ENCODE results near the gene FRMD7. TPM values are rescaled to one million over a fixed set of nuclear protein-coding genes. Genes with fewer than 3 reads are reported as not detected.
"Not testable (repeated sequence)": the region's sequence is repeated elsewhere in the genome, so short reads cannot be mapped to it uniquely, and the experiment has no call there.

FRMD7 gene, protein sequence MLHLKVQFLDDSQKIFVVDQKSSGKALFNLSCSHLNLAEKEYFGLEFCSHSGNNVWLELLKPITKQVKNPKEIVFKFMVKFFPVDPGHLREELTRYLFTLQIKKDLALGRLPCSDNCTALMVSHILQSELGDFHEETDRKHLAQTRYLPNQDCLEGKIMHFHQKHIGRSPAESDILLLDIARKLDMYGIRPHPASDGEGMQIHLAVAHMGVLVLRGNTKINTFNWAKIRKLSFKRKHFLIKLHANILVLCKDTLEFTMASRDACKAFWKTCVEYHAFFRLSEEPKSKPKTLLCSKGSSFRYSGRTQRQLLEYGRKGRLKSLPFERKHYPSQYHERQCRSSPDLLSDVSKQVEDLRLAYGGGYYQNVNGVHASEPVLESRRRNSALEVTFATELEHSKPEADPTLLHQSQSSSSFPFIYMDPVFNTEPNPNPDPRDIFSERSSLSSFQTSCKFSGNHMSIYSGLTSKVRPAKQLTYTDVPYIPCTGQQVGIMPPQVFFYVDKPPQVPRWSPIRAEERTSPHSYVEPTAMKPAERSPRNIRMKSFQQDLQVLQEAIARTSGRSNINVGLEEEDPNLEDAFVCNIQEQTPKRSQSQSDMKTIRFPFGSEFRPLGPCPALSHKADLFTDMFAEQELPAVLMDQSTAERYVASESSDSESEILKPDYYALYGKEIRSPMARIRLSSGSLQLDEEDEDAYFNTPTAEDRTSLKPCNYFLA
- total RNA-seq: not detected in 2 replicates

DNA sequence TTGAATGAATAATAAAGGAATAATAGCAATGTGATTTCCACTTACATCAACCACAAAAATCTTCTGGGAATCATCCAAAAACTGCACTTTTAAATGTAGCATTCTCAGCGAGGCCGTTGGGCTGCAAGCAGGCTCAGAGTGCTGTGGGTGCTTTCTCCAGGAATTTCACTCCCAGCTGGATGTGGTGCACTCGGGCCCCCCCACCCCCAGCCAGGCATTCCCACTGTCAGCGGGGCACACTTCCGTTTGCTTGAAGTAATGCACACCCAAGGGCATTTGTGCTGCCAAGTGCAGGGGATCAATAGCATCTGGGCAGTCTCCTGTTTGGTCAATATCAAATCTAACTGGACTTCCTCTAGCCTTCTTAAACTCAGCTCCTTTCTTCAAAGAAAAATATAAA lies at the start of gene FRMD7:
TSS of gene FRMD7 (minus strand) at position 278 of the 400 bp plus-strand sequence. CDS start at position 102, 176 bp downstream.
- intact Hi-C loops (cut with micrococcal nuclease): no loop called here

DNA sequence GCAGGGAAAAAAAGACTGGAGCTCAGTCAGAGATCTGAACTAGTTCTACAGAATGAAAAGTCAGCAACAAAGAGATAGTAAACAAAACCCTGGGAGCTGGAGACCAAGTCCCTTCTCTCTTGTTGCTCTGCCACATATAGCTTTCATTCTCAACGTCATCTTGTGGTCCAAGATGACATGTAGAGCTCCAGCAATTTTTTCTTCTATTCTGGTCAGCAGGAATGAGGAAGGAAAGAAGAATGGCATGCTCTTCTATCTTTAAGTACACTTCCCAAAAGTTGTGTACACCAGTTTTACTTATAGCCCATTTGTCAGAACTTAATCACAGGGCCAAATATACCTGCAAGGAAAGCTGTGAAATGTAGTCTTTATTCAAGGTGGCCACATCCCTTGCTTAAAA lies 45.8 kb upstream of the FRMD7 start:
- intact Hi-C loops (cut with micrococcal nuclease): no loop called here

DNA sequence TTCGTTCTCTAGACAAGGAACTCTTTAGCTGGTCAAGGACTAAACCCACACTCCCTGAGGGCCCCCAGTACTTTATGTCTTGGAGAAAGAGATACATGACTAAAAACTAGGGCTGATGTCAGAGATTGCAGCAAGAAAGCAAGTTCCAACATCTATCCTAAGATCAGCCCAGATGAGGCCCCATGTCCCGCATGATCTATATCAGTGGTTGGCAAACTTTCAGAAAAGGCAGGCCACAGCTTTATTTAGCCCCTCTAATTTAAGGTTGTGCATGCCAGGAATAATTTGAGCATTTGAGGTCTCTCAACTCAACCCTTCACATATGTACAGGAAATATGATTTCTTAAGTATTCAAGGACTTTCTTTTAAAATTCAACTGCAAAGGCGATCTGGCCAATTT lies 44.1 kb upstream of the FRMD7 start:
- intact Hi-C loops (cut with micrococcal nuclease): no loop called here

DNA sequence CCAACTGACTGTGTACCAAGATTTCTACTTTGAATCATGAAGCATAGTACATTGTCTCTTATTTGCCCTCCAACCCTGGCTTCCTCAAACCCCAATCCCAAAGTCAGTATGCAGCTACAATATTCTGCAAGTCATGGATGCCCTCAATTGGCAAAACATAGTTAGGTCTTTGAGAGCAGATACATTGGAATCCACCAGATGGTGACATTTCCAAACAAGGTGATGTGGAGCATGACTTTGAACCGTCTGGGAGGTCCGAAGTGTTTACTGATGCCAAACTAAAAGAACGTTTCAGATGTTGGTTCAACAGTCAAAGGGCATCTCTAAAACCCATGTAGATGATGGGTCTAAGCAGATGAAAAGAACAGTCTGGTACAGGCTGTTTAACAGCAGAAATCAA lies 43.7 kb upstream of the FRMD7 start:
- intact Hi-C loops (cut with micrococcal nuclease): no loop called here

DNA sequence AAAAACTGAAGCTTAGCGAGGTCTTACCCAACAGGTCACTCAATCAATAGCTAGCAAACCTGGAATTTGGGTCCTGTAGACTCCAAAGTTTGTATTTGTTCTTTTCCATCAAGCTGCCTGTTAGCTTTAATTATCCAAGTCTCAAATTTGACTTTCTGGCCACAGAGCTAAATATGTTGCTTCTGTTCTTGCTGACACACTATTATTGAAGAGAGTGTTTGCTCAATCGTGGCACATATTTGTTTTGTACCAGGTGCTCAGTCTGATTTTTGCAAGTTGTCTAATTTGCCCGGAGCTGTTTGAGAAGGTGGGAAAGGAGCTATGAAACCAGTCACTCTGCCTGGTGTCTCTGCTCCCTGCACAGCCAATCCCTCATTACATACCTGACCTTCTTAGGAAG lies 41.7 kb upstream of the FRMD7 start:
- intact Hi-C loops (cut with micrococcal nuclease): no loop called here

DNA sequence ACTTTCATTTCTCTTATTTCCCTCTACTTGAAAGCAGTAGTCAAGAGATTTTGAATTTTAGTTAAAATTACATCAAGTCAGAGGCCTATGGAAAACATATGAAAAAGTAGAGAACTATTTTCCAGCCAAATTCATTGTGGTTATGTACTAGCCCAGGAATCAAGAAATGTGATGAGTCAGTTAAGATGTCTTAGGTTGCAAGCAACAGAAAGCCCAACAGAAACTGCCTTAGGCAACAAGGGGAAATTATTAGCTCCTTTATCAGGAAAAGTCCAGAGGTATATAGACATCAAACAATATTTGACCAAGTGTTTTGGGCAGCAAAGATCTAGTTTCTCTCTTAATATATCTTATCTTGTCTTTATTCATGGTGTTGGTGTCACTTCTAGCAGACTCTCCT lies 37.8 kb upstream of the FRMD7 start:
- intact Hi-C loops (cut with micrococcal nuclease): no loop called here

DNA sequence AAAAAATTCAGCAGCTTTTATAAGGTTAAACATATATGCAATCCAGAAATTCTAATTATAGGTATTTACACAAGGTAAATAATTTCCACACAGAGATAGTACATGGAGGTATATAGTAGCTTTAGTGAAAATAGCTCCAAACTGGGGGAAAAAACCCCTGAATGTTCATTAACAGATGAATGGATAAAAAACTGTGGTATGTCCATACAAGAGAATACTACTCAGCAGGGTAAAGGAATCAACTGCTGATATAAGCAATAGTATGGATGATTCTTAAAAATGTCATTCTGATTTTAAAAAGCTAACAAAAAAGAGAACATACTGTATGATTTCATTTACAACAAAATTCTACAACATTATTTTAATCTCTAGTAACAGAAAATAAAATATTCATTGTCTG lies 37.2 kb upstream of the FRMD7 start:
- intact Hi-C loops (cut with micrococcal nuclease): no loop called here

DNA sequence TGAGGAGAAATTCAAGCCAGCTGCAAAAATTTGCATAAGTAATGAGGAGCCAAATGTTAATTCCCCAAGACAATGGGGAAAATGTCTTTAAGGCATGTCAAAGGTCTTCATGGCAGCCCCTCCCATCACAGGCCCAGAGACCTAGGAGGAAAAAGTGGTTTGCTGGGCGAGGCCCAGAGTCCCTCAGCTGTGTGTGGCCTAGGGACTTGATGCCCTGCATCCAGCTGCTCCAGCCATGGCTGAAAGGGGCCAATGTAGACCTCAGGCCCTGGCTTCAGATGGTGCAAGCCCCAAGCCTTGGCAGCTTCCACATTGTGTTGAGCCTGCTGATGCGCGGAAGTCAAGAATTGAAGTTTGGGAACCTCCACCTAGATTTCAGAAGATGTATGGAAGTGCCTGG lies 35.3 kb upstream of the FRMD7 start:
- intact Hi-C loops (cut with micrococcal nuclease): not testable (repeated sequence)

DNA sequence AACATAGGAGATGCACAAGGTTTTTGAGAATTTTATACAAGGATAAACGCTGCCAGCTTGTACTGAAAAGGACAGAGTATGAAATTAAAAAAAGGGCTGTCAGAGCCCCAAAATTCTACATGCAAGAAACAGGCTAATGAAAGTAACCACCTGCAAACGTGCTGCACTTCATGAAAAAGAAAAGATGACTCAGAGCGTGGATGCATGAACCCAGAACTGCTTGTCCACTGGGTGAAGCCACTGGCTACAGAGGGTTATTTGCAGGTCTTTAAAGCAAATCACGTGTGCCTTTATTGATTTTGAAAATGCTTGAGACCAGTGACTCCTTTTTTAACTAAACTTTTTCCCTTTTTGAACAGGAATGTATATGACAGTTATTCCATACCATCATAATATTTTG lies 25.3 kb upstream of the FRMD7 start:
- intact Hi-C loops (cut with micrococcal nuclease): no loop called here

DNA sequence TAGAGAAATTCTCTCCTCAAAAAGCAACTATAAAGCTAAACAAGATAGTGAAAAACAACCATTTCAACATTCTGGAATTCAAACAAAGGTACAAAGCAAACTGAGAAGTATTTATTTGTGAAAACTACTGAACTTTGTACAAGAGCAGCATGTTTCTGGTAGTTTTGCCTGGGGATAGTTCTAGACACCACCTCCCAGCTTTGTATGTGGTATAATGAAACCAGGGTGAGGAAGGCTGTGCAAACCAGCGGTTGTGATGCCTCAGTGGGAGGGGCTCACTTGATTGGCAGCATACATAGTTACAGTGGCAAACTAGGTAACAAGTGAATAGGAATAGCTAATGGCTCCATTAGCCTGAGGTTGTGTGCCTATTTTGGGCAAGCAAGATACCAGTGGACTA lies 18.6 kb upstream of the FRMD7 start:
- intact Hi-C loops (cut with micrococcal nuclease): no loop called here

DNA sequence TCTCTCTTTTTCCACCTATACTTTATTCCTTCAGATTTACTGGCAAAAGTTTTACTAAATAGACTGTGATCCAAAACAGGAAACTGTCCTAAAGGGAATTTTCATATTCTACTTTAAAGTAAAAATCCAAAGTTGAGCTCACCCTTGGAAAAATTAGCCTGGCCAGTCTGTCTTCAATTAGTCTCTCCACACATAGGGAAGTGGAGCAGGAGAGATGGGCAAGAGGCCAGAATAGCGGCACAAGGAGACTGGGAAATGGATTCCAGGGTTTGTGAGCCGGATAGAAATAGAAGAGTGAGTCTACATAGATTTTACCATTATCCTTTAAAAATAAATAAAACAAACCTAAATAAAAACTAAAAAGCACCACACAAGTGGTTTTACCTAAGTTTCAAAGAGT lies 16.2 kb upstream of the FRMD7 start:
- intact Hi-C loops (cut with micrococcal nuclease): no loop called here

DNA sequence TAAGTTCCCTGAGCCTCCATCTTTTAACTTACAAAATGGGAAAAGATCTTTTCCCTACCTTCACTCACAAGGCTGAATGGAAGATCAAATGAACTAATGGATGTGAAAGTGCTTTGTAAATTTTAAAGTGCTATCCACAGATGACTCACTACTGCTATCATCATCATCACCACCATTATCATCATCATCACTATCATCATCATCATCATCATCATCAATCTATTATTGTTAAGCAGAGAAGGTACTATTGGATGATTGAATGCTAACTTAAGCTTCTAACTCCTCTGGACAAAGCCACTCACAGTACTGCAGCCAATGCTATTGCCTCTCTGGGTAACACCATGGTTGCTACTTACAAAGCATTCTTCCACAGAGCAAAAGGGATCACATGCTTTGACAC lies 1.9 kb downstream of the FRMD7 start:
- intact Hi-C loops (cut with micrococcal nuclease): no loop called here

DNA sequence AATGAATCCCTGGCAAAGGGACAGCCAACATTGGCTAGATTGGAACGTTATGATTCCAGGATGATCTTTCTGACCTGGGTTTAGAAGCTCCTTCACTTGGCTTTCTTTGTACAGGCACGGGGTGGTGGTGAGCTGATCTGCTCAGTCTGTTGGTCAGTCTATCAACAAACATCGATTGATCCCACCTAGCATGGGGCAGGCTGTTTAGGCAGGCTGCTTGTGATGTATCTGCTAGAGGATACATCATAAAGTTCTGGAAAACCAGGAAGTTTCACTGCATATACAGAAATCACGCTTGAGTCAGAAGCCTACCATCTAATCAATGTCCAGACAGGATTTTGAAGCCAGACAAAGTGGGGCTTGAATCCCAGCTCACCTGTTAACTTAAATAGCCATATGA lies 6.9 kb downstream of the FRMD7 start:
- intact Hi-C loops (cut with micrococcal nuclease): no loop called here

DNA sequence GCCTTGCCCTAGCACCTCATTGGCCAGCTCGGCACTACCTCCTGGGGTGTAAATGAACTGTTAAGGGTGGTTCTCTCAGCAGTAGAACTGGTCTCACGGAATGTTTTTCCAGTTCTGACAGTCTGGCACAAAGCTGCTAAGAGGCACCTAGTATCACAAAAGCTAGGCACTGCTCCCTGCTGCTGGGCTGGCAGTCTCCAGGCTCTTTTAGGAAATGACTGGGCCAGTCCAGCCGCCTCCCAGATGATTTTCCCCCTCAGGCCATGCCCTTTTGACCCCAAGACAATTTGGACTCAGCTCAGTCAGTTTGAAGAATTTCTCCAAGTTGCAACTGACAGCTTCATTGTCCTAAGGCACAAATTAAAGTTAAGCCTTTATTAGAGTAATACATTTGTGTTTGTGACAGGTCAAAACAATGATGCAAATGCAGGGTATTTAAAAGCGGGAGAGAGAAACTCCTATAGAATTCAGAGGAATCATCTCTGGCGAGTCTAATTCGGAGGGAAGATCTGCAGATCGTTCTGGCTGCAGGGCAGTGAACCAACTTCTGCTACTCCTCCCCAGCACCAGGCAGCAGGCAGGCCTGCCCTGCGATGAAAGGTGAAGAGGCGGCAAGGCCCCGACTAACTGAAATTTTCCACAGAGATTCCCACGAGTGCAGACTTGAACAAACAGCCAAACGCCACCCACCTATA lies 7.9 kb downstream of the FRMD7 start:
- intact Hi-C loops (cut with micrococcal nuclease): no loop called here

DNA sequence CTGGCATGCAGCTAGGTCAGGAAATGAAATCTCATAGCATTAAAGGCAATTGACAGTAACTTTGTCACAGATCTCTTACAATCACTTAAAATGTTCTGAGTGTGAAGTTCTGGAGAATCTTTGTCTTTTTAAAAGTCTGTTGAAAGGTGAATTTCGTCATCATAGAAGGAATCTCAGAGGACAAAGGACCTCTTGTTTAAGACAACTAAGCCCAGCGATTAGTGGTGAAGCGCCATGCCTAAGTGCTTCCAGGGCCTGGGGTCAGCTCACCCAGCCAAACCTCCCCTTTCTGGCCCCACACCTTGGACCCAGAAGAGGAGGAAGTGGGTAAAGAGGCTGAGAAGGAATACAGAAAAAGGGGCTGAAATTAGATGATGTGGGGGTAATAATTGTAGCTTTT lies 8.5 kb downstream of the FRMD7 start:
- intact Hi-C loops (cut with micrococcal nuclease): no loop called here

DNA sequence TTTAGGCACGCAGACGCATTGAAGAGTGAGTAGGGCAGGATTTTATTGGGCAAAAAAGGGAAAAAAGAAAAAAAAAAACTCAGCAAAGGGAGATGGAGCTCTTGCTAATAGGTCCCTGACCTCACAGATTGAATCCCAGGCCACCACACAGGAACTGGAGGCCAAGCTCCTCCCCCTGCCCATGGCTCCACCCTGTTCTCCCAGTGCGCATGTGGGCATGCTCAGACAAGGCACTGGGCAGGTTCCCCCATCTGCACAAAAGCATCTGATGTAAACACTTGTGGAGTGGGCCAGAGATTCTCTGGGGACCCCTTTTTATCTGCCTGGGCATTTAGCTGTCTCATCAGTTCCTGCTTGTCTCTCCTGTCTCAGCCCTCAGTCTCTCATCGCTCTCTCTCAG lies 9.5 kb downstream of the FRMD7 start:
- intact Hi-C loops (cut with micrococcal nuclease): no loop called here

DNA sequence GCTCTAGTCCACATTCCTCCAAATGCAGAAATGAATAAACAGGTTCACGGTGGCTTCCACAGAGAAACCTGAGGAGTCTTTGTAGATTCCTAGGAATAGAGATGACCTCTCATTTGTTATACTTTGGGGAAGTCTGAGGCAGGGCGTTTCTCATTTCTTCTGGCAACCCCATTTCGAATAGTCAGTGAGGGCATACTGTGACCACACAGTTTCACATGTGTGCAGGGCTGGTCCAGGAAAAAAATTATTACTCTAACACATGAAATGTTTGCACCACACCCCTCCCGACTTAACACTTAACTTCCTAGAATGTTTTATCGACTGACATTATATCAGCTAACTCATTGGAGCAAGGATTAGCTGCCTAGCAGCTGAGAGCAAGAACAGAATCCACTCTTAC lies 12.0 kb downstream of the FRMD7 start:
- intact Hi-C loops (cut with micrococcal nuclease): no loop called here

DNA sequence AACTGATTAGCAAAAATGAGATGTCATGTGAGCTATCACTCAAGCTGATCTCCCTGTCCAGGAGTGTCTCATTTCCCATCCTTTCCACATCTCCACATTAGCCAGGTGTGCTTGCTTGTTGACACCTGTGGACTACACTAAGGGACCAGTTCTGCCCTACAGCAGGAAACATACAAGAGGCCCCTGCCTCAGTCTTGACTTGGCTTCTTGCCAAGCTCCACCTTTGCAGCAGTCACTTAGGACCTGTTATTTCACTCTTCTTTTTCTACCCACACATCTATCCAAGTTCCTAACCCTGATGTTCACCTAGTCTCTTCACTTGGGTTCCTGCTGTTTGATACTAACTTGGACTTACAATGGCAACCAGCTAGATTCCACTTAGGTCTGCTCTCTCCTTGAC lies 13.2 kb downstream of the FRMD7 start:
- intact Hi-C loops (cut with micrococcal nuclease): no loop called here

DNA sequence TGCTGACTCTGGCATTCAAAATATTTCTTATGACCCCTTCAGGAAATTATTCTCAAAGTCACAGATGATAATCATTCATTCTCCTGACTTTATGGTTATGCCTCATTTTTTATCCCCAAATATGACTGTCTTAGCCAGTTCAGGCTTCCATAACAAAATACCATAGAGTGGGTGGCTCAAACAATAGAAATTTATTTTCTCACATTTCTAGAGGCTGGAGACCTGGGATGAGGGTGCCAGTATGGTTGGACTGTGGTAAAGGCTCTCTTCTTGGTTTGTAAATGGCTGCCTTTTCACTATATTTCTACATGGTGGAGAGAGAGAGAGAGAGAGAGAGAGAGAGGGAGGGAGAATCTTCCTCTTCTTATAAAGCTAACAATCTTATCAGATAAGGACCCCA lies 20.5 kb downstream of the FRMD7 start:
- intact Hi-C loops (cut with micrococcal nuclease): no loop called here

DNA sequence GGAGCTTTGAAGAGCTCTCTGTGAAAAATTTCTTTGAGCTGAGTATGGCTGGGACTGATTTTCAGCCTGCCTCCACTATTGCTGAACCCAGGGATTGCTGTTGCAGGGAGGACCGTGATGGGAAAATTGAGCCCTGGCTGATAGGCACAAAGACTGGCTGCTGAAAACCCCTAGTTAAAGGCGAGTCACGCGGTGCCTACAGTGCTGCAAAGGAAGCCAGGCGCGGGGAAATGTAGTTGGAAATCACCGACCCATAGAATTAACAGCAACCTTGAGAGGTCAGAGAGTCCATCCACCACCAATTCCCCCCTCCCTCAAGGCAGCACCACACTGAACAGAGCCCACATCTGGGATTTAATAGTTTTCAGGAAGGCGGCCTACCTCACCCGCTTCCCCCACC lies 26.0 kb downstream of the FRMD7 start:
- intact Hi-C loops (cut with micrococcal nuclease): no loop called here

DNA sequence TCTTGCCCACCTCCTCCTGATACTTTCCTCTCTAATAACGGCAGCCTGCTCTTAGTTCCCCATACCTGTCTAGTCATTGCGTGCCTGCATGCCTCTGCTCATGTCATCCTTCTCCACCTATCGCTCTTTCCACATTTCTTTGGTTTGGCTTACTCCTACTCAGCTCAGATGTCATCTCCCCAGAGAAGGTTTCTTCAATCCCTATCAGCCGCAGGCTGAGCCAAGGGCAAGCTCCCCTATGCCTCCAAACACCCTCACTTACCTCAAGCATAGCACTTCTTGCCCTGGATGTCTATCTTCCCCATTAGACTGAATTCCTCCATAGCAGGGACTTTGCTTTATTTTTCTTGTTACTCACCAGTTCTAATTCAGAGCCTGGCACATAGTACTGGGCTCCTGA lies 26.6 kb downstream of the FRMD7 start:
- intact Hi-C loops (cut with micrococcal nuclease): no loop called here

DNA sequence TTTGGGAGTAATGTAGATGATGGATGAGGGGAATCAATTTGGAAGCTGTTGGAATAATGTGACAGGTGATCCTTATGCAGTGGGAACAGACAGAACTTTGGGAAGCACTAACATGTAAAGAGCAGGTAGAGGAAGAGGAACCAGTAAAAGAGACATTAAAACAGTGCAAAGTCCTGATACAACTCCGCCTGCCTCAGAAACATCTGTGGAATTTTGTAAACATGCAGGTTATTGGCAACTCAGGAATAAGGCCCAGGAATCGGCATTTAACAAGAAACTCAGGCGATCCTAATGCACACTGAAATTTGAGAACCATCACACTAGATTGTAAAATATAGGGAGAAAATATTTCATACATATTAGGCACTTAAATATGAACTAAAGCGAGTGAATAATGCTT lies 29.1 kb downstream of the FRMD7 start:
- intact Hi-C loops (cut with micrococcal nuclease): loop anchor here (10.0 kb wide), 1 partner anchor 386 kb away; the partner anchor contains the start of gene MBNL3

Data from T-helper 1 cell treated with Interleukin-12 subunit alpha and Interleukin-12 subunit beta and Interleukin-4 antibody, amounts not matched to agents 30 ng/mL and 1 ng/mL, for 36 hours (primary cell).